ENCODE data around the gene STK10.
A peak's percentile ranks its signal among the peaks of the same experiment; 100 is the strongest.
"Not testable (repeated sequence)": the region's sequence is repeated elsewhere in the genome, so short reads cannot be mapped to it uniquely, and the experiment has no call there.

STK10 gene

GRCh38 chr5:172049226-172049796 lies 138.7 kb downstream of the STK10 start:
- no peak for DNase-seq

- no peak for DNase-seq
Observed at GRCh38 chr5:172048539-172049101, 139.4 kb downstream of the STK10 start.

- no peak for DNase-seq
Observed at GRCh38 chr5:172048170-172048422, 139.9 kb downstream of the STK10 start.

GRCh38 chr5:172046593-172046992 lies 141.4 kb downstream of the STK10 start:
- DNase-seq = no peak

- no peak for DNase-seq
Observed at GRCh38 chr5:172045315-172045632, 142.8 kb downstream of the STK10 start.

GRCh38 chr5:172044631-172045314 lies 143.3 kb downstream of the STK10 start:
- DNase-seq = no peak

GRCh38 chr5:172043865-172044264 lies 144.2 kb downstream of the STK10 start:
- DNase-seq = peak; percentile 19

GRCh38 chr5:172042183-172042582 lies 145.8 kb downstream of the STK10 start:
- no peak for DNase-seq

- no peak for DNase-seq
Observed at GRCh38 chr5:172038167-172038566, 149.9 kb downstream of the STK10 start.

GRCh38 chr5:172035049-172035448 lies 153.0 kb downstream of the STK10 start:
- no peak for DNase-seq

- no peak for DNase-seq
Observed at GRCh38 chr5:172031894-172032461, 156.0 kb downstream of the STK10 start.

- no peak for DNase-seq
Observed at GRCh38 chr5:172029876-172030275, 158.1 kb downstream of the STK10 start.

- DNase-seq = no peak
Observed at GRCh38 chr5:172028167-172028566, 159.9 kb downstream of the STK10 start.

- DNase-seq = not testable (repeated sequence)
Observed at GRCh38 chr5:172020110-172020786, 167.8 kb downstream of the STK10 start.

GRCh38 chr5:172015346-172015745 lies 172.7 kb downstream of the STK10 start:
- no peak for DNase-seq

- no peak for DNase-seq
Observed at GRCh38 chr5:172010278-172010677, 177.7 kb downstream of the STK10 start.

GRCh38 chr5:172009536-172010270 lies 178.3 kb downstream of the STK10 start:
- DNase-seq = peak; percentile 5

- DNase-seq = no peak
Observed at GRCh38 chr5:172008689-172009141, 179.3 kb downstream of the STK10 start.

- DNase-seq = no peak
Observed at GRCh38 chr5:172008111-172008455, 179.9 kb downstream of the STK10 start.

GRCh38 chr5:172007175-172008110 lies 180.6 kb downstream of the STK10 start:
- no peak for DNase-seq

- peak; percentile 99 for DNase-seq
Observed at GRCh38 chr5:172006321-172007174, 181.5 kb downstream of the STK10 start, which contains the start of gene FBXW11. FBXW11 (minus strand) TSS chr5:172006638; CDS start chr5:172006502, 136 bp downstream.

All from retina (tissue), 1 donor.